ENCODE results near the gene TBX20.

DNA sequence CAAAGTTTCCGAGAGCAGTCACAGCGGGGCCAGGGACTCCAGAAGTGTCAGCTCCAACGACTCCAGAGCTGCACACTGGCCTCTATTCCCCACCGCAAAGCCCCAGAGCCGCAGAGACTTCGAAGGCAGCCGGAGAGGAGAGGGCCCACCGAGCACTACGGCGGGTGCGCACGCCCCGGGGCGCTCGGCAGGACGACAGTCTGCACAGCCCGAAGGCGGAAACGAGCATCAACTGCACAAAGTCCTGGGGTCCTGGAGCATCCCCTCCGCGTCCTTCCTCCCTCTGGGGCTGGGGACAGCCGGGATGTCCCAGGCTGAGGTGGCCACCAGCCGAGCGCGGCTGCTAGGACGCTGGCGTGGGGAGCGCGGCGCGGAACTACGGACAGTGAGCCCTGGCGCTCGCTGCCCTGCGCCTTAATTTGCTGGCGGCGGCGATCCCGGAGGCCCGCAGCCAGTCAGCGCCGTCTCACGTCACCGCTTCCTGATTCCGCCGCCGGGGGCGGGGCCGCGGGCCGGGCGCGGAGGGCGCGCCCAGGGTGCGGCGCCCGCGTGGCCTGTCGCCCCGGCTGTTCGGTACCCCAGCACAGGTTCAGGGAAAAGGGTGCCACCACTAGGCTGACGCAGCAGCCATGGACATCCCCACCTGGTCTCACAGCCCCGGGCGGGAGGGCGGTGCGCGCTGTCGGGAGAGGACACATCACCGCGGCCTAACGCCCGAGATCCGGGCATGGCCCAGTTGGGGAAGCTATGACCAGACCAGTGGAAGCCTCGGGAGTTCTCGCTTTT lies at the start of gene TBX20:
- TF ChIP-seq POLR2AphosphoS5 (IDR thresholded peaks at IDR 0.05; ENCODE audit: low read depth) (no peak), EZH2 (IDR thresholded peaks at IDR 0.05; ENCODE audit: low read depth, unreplicated experiment) (no peak), EZH2phosphoT487 (IDR thresholded peaks at IDR 0.05; ENCODE audit: unreplicated experiment) (peak; percentile 49)
- TF ChIP-seq, protein P1, sequence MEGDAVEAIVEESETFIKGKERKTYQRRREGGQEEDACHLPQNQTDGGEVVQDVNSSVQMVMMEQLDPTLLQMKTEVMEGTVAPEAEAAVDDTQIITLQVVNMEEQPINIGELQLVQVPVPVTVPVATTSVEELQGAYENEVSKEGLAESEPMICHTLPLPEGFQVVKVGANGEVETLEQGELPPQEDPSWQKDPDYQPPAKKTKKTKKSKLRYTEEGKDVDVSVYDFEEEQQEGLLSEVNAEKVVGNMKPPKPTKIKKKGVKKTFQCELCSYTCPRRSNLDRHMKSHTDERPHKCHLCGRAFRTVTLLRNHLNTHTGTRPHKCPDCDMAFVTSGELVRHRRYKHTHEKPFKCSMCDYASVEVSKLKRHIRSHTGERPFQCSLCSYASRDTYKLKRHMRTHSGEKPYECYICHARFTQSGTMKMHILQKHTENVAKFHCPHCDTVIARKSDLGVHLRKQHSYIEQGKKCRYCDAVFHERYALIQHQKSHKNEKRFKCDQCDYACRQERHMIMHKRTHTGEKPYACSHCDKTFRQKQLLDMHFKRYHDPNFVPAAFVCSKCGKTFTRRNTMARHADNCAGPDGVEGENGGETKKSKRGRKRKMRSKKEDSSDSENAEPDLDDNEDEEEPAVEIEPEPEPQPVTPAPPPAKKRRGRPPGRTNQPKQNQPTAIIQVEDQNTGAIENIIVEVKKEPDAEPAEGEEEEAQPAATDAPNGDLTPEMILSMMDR (conservative IDR thresholded peaks at IDR 0.05; ENCODE audit: low read depth in 2 of 2), result no peak
- TF ChIP-seq, protein P2, sequence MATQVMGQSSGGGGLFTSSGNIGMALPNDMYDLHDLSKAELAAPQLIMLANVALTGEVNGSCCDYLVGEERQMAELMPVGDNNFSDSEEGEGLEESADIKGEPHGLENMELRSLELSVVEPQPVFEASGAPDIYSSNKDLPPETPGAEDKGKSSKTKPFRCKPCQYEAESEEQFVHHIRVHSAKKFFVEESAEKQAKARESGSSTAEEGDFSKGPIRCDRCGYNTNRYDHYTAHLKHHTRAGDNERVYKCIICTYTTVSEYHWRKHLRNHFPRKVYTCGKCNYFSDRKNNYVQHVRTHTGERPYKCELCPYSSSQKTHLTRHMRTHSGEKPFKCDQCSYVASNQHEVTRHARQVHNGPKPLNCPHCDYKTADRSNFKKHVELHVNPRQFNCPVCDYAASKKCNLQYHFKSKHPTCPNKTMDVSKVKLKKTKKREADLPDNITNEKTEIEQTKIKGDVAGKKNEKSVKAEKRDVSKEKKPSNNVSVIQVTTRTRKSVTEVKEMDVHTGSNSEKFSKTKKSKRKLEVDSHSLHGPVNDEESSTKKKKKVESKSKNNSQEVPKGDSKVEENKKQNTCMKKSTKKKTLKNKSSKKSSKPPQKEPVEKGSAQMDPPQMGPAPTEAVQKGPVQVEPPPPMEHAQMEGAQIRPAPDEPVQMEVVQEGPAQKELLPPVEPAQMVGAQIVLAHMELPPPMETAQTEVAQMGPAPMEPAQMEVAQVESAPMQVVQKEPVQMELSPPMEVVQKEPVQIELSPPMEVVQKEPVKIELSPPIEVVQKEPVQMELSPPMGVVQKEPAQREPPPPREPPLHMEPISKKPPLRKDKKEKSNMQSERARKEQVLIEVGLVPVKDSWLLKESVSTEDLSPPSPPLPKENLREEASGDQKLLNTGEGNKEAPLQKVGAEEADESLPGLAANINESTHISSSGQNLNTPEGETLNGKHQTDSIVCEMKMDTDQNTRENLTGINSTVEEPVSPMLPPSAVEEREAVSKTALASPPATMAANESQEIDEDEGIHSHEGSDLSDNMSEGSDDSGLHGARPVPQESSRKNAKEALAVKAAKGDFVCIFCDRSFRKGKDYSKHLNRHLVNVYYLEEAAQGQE (IDR thresholded peaks at IDR 0.05; ENCODE audit: unreplicated experiment), result no peak

Data from GM23338 (cell line).